MG63 (cell line): Measurements from ENCODE around the gene CST9L. TPM values are rescaled to one million over a fixed set of nuclear protein-coding genes. Genes with fewer than 3 reads are reported as not detected.

Experiments used
- DNase-seq: peaks from one replicate; pipeline ENCODE4 v3.0.0-alpha.2; 2020
- H3K27me3 ChIP-seq: fragments of 250-450 bp; sonication (Bioruptor Pico); 2 replicates; pipeline ENCODE4 v1.5.1; 2020; ENCODE audit warnings: mild to moderate bottlenecking, moderate library complexity
- H3K36me3 ChIP-seq: fragments of 250-450 bp; sonication (Bioruptor Pico); 2 replicates; pipeline ENCODE4 v1.5.1; 2020; ENCODE audit warnings: mild to moderate bottlenecking, moderate library complexity
- H3K4me3 ChIP-seq: fragments of 250-450 bp; sonication (Bioruptor Pico); 2 replicates; pipeline ENCODE4 v1.5.1; 2020; ENCODE audit warnings: mild to moderate bottlenecking, moderate library complexity
- H3K9me3 ChIP-seq: fragments of 250-450 bp; sonication (Bioruptor Pico); 2 replicates; pipeline ENCODE4 v1.5.1; 2020; ENCODE audit warnings: mild to moderate bottlenecking, moderate library complexity
- total RNA-seq: library from RNA; depleted of rRNA; stranded (reverse); fragments of >200 nt; shearing (Covaris generic); gene quantifications from 2 replicates; pipeline ENCODE4 v1.2.3, GENCODE V29; 2014; ENCODE audit warnings: low replicate concordance

CST9L gene
- total RNA-seq, 1 experiment from 2014 or later: not detected

GRCh38 chr20:23565503-23566045 is 2.7 kb downstream of the CST9L start:
- no peaks in the 10 kb centered on the region for H3K36me3 ChIP-seq
- DNase-seq: no peak

DNA sequence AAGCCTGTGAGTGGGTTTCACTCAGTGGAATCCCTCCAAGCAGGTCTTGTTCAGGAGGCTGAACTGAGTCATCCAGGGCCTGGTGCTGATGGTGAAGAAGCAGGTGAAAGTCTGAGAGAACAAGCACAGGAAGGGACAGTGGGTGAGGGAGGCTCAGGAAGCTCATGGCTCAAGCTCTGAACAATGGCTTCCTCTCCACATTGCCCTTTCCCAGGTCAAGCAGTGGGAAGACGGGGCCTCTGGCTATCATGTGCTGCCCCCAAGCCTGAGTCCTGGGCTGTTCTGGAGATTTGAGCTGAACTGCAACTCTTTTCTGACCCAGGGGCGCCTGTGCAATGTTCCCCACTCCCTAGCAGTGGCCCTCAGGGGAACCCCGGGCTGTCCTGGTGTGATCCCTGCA is 3.4 kb downstream of the CST9L start:
- DNase-seq: no peak

More at GRCh38 chr20:23565503-23566045, 2.7 kb downstream of the CST9L start:
- no peak overlapping the region for H3K4me3 ChIP-seq
- H3K9me3 ChIP-seq: no peaks in the 10 kb centered on the region
- H3K27me3 ChIP-seq: no peaks in the 10 kb centered on the region

DNA sequence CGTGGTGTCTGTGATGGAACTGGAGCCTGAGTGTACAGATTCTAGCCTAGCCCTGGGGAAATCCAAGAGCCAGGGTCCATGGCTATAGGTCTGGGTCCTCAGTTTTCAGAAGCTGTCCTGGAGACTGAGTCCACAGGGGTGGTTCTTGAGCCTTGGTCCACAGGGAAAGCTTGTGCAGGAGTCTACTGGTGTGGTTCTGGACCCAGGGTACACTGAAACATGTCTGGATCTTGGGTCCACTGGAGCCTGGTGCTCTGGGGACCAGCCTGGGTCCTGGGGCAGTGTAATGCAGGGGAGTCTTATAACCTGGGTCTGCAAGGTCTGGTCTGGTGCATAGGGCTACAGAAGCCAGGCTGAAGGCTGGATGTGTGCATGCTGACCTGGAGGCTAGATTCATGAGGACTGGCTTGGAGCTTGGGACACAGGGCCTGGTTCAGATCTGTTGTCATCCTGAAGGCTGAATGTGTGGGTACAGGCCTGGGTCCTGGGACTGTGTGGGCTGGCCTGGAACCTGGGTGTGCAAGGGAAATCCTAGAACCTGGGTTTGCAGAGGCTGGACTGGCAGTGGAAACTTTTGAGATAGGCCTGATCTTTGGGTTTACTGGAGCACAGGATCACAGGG is 5.5 kb downstream of the CST9L start:
- no peak for DNase-seq
- no peak overlapping the region for H3K4me3 ChIP-seq
- H3K27me3 ChIP-seq: no peaks in the 10 kb centered on the region
- H3K36me3 ChIP-seq: no peaks in the 10 kb centered on the region
- H3K9me3 ChIP-seq: no peaks in the 10 kb centered on the region

More for the DNA sequence above, 3.4 kb downstream of the CST9L start:
- no peaks in the 10 kb centered on the region for H3K36me3 ChIP-seq
- H3K9me3 ChIP-seq: no peaks in the 10 kb centered on the region
- H3K27me3 ChIP-seq: no peaks in the 10 kb centered on the region
- H3K4me3 ChIP-seq: no peak overlapping the region

GRCh38 chr20:23554401-23554800 is 13.9 kb downstream of the CST9L start:
- Histone ChIP-seq H3K9me3 (no peaks in the 10 kb centered on the region), H3K4me3 (no peak overlapping the region), H3K36me3 (no peaks in the 10 kb centered on the region), H3K27me3 (no peaks in the 10 kb centered on the region)
- DNase-seq: no peak

DNA sequence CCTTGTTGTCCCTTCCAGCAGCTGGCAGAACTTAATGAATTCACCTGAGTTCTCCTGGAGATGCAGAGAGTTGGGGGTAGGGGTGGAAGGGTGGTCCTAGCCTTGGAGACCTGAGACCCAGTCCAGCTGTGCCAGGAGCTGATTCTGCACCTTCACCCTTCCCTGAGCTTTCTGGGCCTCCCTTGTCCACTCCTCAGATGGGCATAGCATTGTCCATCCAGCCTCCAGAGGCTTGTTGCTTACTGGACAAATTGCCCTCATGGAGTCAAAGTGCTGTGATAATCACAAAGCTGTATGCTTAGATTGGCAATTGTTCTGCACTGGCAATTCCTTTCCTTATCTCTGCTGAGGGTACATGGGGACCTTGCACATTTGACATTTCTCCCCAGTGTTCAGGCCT is 16.5 kb downstream of the CST9L start:
- no peak for DNase-seq
- Histone ChIP-seq H3K4me3 (no peak overlapping the region), H3K9me3 (no peaks in the 10 kb centered on the region), H3K36me3 (no peaks in the 10 kb centered on the region), H3K27me3 (no peaks in the 10 kb centered on the region)

- DNase-seq: no peak
- Histone ChIP-seq H3K4me3 (no peak overlapping the region), H3K27me3 (no peaks in the 10 kb centered on the region), H3K9me3 (no peaks in the 10 kb centered on the region), H3K36me3 (no peaks in the 10 kb centered on the region)
These were observed 16.9 kb downstream of the CST9L start for GRCh38 chr20:23551383-23551782.

- Histone ChIP-seq H3K4me3 (no peak overlapping the region), H3K27me3 (no peaks in the 10 kb centered on the region), H3K36me3 (no peaks in the 10 kb centered on the region), H3K9me3 (no peaks in the 10 kb centered on the region)
- DNase-seq: no peak
These were observed 18.1 kb downstream of the CST9L start for GRCh38 chr20:23550227-23550626.

DNA sequence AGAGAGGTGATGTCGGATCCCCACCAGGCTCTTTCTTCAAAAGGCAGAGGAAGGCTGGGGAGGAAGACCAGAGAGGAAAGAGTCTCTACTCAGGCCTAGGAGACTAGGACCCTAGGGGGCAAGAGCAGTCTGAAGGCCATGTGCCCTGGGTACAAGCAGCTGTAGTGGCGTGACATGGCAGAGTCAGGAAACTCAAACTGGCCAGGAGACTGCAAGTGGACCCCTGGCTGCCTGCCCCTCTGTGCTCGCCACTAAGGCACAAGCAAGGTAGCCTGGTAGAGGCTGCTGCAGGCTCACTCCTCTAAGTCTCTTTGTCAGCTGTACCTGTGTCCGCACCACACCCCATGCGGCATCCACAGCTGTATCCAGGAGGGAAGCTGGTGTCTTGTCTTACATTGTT is 19.9 kb downstream of the CST9L start:
- H3K27me3 ChIP-seq: no peaks in the 10 kb centered on the region
- no peak for DNase-seq
- H3K4me3 ChIP-seq: no peak overlapping the region
- no peaks in the 10 kb centered on the region for H3K36me3 ChIP-seq
- H3K9me3 ChIP-seq: no peaks in the 10 kb centered on the region

DNA sequence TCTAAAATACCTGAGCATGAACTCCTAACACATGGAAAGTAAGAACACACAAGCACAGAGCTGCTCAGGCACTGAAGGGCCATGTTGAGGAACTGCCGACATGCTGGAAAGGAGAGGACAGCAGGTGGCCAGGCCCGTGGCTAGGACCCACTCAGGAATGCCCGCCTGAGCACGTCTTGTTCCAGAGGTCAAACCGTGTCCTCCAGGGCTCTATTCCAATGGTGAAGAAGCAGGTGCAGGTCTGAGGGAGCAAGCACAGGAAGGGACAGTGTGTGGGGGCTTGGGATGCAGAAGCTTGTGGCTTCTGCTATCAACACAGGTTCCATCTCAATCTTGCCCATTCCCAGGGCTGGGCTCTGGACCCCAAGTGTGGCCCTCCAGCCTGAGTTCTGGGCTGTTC is 20.7 kb downstream of the CST9L start:
- DNase-seq: no peak
- no peaks in the 10 kb centered on the region for H3K9me3 ChIP-seq
- no peaks in the 10 kb centered on the region for H3K27me3 ChIP-seq
- no peak overlapping the region for H3K4me3 ChIP-seq
- H3K36me3 ChIP-seq: no peaks in the 10 kb centered on the region

- no peak overlapping the region for H3K4me3 ChIP-seq
- H3K36me3 ChIP-seq: no peaks in the 10 kb centered on the region
- no peaks in the 10 kb centered on the region for H3K27me3 ChIP-seq
- DNase-seq: no peak
- no peaks in the 10 kb centered on the region for H3K9me3 ChIP-seq
These were observed 21.7 kb downstream of the CST9L start for GRCh38 chr20:23546435-23547144.

DNA sequence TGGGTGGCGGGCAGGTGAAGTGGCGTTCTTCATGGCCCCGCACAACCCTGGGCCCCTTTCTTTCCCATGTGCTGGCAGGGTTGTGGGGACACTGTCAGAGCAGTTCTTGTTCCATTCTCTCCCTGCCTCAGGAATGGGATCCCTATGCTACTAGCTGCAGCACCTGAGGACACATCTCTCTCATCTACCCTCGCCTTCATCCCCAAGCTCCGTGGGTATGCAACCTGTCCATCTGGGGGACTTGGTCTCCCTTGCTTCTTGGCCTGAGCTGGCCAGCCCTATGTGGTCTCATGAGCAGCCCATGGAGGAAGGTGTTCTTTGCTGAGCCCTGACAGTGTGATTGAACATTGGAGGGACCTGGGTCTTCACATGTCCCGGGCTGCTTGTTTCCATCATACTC is 24.2 kb downstream of the CST9L start:
- no peaks in the 10 kb centered on the region for H3K9me3 ChIP-seq
- no peaks in the 10 kb centered on the region for H3K36me3 ChIP-seq
- no peak overlapping the region for H3K4me3 ChIP-seq
- DNase-seq: no peak
- H3K27me3 ChIP-seq: no peaks in the 10 kb centered on the region

DNA sequence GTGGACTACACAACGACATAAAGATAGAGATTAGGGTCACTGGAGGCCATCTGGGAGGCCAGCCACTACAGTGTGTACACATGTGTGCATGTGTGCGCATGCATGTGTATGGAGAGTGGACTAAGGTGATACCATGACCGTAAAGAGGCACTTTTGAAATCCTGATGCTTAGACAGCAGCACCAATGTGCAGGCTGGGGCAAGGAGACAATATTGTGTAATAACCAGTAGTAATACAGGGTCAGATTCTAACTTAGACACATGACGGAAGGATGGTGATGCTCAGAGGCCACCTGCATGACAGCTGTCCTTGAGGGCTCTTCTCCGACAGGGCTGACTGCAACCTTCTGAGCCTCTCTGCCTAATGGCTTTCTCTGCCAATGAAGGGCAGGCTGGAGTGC is 25.5 kb downstream of the CST9L start:
- no peaks in the 10 kb centered on the region for H3K9me3 ChIP-seq
- no peaks in the 10 kb centered on the region for H3K36me3 ChIP-seq
- H3K4me3 ChIP-seq: no peak overlapping the region
- DNase-seq: no peak
- no peaks in the 10 kb centered on the region for H3K27me3 ChIP-seq

DNA sequence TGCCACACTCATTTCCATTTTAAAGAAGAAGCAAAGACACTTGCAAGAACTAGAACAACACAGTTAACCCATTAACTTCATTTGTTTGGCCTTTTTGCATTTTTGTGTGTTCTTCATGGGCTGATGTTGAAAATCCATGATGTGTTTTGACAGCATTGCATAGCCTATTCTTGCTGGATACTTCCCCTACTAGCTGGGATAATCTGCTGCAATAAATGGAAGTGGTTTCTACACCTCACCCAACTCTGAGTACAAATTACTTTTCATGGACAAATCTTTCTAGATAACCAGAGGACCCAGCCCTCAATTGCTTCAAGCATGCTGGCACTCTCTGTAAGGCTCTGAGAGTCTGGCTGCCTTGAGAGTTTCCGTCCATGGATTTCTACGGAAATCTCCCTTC is 26.5 kb downstream of the CST9L start:
- Histone ChIP-seq H3K9me3 (no peaks in the 10 kb centered on the region), H3K27me3 (no peaks in the 10 kb centered on the region), H3K4me3 (no peak overlapping the region), H3K36me3 (no peaks in the 10 kb centered on the region)
- DNase-seq: no peak

DNA sequence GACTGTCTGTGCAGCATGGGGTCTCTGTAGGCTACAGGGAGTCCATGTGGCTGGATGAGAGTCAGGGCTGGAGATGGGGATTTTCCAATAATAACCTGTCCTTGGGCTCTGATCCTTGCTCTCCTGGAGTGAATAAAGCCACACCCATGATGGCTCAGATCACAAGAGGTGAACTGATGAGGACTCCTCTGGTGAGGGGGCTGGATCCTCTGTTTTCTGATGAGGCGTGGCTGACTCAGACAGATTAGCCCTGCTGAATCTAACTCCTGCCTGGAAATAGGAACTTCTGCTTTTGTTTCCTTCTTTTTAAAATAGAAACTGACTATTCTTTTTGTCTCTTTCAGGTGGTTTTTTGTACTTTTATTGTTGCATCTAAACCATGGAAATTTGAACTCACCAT is 27.0 kb downstream of the CST9L start:
- no peaks in the 10 kb centered on the region for H3K27me3 ChIP-seq
- H3K9me3 ChIP-seq: no peaks in the 10 kb centered on the region
- no peaks in the 10 kb centered on the region for H3K36me3 ChIP-seq
- no peak overlapping the region for H3K4me3 ChIP-seq
- peak; percentile 15 for DNase-seq

DNA sequence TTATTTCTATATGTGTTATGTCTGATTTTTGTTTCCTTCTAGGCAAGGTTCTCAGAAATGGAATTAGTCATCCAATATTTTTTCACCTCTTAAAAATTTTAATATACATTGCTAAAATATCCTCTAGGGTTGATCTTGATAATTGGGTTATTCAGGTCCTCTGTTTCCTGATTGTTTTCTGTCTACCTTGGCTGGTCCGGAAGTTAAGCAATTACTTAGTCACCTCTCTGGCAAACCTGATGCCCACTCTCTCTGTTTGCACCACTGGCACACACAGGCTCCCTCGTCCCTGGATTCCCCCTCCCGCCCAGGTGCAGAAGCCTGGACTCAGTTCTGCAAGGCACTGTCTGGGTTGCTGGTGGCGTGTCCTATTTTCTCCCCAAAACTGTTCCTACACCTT is 27.7 kb downstream of the CST9L start:
- no peaks in the 10 kb centered on the region for H3K9me3 ChIP-seq
- no peak for DNase-seq

DNA sequence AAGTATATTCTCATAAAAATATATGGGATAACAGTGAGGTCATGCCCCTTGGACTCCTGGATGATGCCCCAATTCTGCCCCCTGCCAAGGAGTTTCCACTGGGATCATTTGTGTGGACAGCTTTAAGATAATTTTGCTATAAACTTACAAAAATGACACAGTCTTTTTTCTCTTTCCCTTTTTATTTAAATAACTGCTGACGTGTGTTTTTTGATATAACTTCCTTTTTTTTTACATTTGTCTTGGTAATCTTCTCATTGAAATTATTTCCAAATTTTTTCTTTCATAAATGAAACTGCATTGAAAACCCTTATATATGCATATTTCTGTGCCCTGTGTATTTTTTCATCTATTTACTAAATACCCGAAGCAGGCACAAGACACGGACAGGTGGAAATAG is 31.3 kb downstream of the CST9L start:
- Histone ChIP-seq H3K9me3 (no peaks in the 10 kb centered on the region), H3K27me3 (no peaks in the 10 kb centered on the region), H3K36me3 (no peaks in the 10 kb centered on the region), H3K4me3 (no peak overlapping the region)
- no peak for DNase-seq

More for the DNA sequence above, 27.7 kb downstream of the CST9L start:
- Histone ChIP-seq H3K4me3 (no peak overlapping the region), H3K36me3 (no peaks in the 10 kb centered on the region), H3K27me3 (no peaks in the 10 kb centered on the region)

GRCh38 chr20:23536328-23536974 is 31.8 kb downstream of the CST9L start:
- Histone ChIP-seq H3K4me3 (no peak overlapping the region), H3K36me3 (no peaks in the 10 kb centered on the region), H3K9me3 (no peaks in the 10 kb centered on the region), H3K27me3 (no peaks in the 10 kb centered on the region)
- DNase-seq: no peak
